ENCODE results near the gene RUFY4. TPM values are rescaled to one million over a fixed set of nuclear protein-coding genes. Genes with fewer than 3 reads are reported as not detected.

Gene RUFY4
- polyA plus RNA-seq, 2 of the 4 experiments (the other 2 are of a cell fraction), result 0.04 TPM; not detected in 1

DNA sequence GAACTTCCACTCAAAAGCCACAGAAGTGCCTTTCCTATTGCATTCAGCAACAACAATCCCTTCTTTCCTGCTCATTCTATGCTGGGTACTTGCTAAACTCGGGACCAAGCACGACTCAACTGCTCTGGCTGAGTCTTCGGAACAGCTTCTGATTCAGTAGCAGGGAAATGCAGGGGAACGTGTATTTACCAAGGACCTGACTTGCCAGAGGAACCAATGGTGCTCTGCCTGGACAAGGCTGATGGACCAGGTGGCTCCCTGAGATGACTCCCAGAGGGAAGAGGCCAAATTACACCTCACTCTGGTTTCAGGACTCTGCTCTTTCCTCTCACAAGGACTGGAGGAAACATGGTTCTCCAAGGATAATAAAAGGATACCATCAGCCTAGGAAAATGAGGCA, 69.0 kb downstream of the RUFY4 start:
- Histone ChIP-seq H3K27ac (no peak overlapping the region), H3K4me1 (no peaks in the 10 kb centered on the region), H3K4me2 (no peak overlapping the region), H3K4me3 (no peak overlapping the region), H3K9me3 (no peaks in the 10 kb centered on the region)
- FAIRE-seq, result no peak
- POLR2A ChIA-PET, result no interaction called here
- WGBS (ENCODE audit: missing lambda C conversion rate), result 29% methylated on average over 4 of the region's 4 CpGs
- TF ChIP-seq TFCP2L1 (CRISPR knock-in tag; IDR thresholded peaks at IDR 0.05) (no peak), ZC3H11A (IDR thresholded peaks at IDR 0.05) (no peak), MAFK (IDR thresholded peaks at IDR 0.05; ENCODE audit: partially characterized antibody) (no peak), BCL3 (IDR thresholded peaks at IDR 0.05) (no peak), JUN (IDR thresholded peaks at IDR 0.05) (no peak), FOSL2 (IDR thresholded peaks at IDR 0.05) (no peak), FOSL2 (CRISPR knock-in tag; IDR thresholded peaks at IDR 0.05) (no peak)
- TF ChIP-seq, protein P1, sequence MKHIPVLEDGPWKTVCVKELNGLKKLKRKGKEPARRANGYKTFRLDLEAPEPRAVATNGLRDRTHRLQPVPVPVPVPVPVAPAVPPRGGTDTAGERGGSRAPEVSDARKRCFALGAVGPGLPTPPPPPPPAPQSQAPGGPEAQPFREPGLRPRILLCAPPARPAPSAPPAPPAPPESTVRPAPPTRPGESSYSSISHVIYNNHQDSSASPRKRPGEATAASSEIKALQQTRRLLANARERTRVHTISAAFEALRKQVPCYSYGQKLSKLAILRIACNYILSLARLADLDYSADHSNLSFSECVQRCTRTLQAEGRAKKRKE (CRISPR knock-in tag; IDR thresholded peaks at IDR 0.05; ENCODE audit: low read depth), result no peak
- CTCF ChIA-PET, result no interaction called here
- peak in 1 of 2 experiments; percentile 19; a peak in 2 of 6 replicates for ATAC-seq
- no peak for DNase-seq (ENCODE audit: low read depth in 1 of 2, low spot score in 1 of 2)

Other genes starting within 250 kb of the RUFY4 start
- 4.9 and 9.5 TPM in 2 replicates for gene TNS1, start 66.3 kb upstream of the RUFY4 start, polyA plus RNA-seq (2011; rRNA removed)
- 7.7 to 11.4 TPM (median 10.6 TPM) in 3 replicates for gene TNS1, start 66.3 kb upstream of the RUFY4 start, polyA plus RNA-seq (2017; fragmentation: RNase III; extraction: RNeasy Plus Mini Kit Qiagen cat#74134 plus additional on column Dnase treatment)
- 0.08 TPM in 1 of 2 replicates, not detected in the other for gene CXCR2, start 56.8 kb downstream of the RUFY4 start, polyA plus RNA-seq (2011; rRNA removed)
- not detected in 3 replicates for gene CXCR2, start 56.8 kb downstream of the RUFY4 start, polyA plus RNA-seq (2017; fragmentation: RNase III; extraction: RNeasy Plus Mini Kit Qiagen cat#74134 plus additional on column Dnase treatment)
- not detected in 2 replicates for gene CXCR1, start 97.7 kb downstream of the RUFY4 start, polyA plus RNA-seq (2011; rRNA removed)
- gene CXCR1, start 97.7 kb downstream of the RUFY4 start, polyA plus RNA-seq (2017; fragmentation: RNase III; extraction: RNeasy Plus Mini Kit Qiagen cat#74134 plus additional on column Dnase treatment), result not detected in 3 replicates
- 279 and 374 TPM in 2 replicates for gene ARPC2, start 147.9 kb downstream of the RUFY4 start, polyA plus RNA-seq (2011; rRNA removed)
- gene ARPC2, start 147.9 kb downstream of the RUFY4 start, polyA plus RNA-seq (2017; fragmentation: RNase III; extraction: RNeasy Plus Mini Kit Qiagen cat#74134 plus additional on column Dnase treatment), result 263 to 283 TPM (median 273 TPM) in 3 replicates
- 0.05 and 0.06 TPM in 2 replicates for gene GPBAR1, start 191.8 kb downstream of the RUFY4 start, polyA plus RNA-seq (2011; rRNA removed)
- 0.12 to 0.16 TPM (median 0.13 TPM) in 3 replicates for gene GPBAR1, start 191.8 kb downstream of the RUFY4 start, polyA plus RNA-seq (2017; fragmentation: RNase III; extraction: RNeasy Plus Mini Kit Qiagen cat#74134 plus additional on column Dnase treatment)
- gene AAMP, start 200.9 kb downstream of the RUFY4 start, polyA plus RNA-seq (2011; rRNA removed), result 71.3 and 82.0 TPM in 2 replicates
- 165 to 173 TPM (median 168 TPM) in 3 replicates for gene AAMP, start 200.9 kb downstream of the RUFY4 start, polyA plus RNA-seq (2017; fragmentation: RNase III; extraction: RNeasy Plus Mini Kit Qiagen cat#74134 plus additional on column Dnase treatment)
- gene PNKD, start 201.3 kb downstream of the RUFY4 start, polyA plus RNA-seq (2011; rRNA removed), result 46.2 and 52.6 TPM in 2 replicates
- gene PNKD, start 201.3 kb downstream of the RUFY4 start, polyA plus RNA-seq (2017; fragmentation: RNase III; extraction: RNeasy Plus Mini Kit Qiagen cat#74134 plus additional on column Dnase treatment), result 47.2 to 51.7 TPM (median 51.6 TPM) in 3 replicates
- 61.4 and 91.5 TPM in 2 replicates for gene TMBIM1, start 223.2 kb downstream of the RUFY4 start, polyA plus RNA-seq (2011; rRNA removed)
- 66.6 to 72.1 TPM (median 70.4 TPM) in 3 replicates for gene TMBIM1, start 223.2 kb downstream of the RUFY4 start, polyA plus RNA-seq (2017; fragmentation: RNase III; extraction: RNeasy Plus Mini Kit Qiagen cat#74134 plus additional on column Dnase treatment)

Measured in A549 (cell line).